Stimulated activated CD4-positive, alpha-beta T cell treated with anti-CD3 and anti-CD28 coated beads, Interleukin-1b, Interleukin-23, amount 100 ng/mL, for 24 hours (primary cell): Measurements from ENCODE around the gene CYLD.
A peak's percentile ranks its signal among the peaks of the same experiment; 100 is the strongest.

Experiments
- DNase-seq, 4 experiments: peaks; one replicate each; pipeline ENCODE4 v3.0.0-alpha.2; 2020; ENCODE audit warnings: low read depth in 4 of 4, low spot score in 1 of 4

CYLD gene

DNA sequence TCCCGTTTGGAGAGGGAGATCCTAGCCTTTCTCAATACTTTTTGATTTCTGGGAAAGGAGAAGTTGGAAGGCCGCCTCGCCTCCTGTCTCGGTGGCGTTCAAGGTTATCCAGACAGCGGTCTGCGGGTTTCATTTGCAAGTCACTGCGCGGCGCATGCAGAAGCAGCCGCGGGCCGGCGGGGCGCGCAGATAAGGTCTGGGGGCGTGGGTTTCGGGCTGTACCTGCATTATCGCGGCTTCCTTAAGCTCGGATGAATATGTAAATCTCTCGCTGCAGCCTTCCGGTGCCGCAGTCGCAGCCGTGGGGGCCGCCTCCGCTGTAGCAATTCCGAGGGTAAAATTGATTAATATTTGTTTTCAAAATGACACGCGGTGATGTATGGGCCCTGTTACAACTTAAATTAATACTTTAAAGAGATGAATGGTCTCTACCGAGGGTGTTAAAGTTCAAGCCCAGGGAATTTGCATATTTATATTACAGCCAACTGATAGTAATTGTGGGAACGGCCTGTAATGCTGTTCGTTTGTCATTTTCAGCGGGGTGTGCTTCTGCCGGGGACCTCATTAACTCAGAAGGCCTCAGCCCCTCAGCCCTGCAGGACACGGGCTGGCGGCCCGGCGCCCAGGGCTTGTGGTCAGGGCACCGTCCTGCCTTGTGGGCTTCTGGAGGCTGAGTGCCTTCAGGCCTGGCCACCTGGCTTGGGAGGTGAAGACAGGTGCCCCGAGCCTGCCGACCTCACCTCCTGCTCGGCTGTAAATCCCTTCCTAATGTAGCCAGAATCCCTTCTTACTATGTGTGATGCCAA lies 99.4 kb downstream of the CYLD start:
- peak in 2 of 4 experiments; percentile 17 to 41 for DNase-seq

DNA sequence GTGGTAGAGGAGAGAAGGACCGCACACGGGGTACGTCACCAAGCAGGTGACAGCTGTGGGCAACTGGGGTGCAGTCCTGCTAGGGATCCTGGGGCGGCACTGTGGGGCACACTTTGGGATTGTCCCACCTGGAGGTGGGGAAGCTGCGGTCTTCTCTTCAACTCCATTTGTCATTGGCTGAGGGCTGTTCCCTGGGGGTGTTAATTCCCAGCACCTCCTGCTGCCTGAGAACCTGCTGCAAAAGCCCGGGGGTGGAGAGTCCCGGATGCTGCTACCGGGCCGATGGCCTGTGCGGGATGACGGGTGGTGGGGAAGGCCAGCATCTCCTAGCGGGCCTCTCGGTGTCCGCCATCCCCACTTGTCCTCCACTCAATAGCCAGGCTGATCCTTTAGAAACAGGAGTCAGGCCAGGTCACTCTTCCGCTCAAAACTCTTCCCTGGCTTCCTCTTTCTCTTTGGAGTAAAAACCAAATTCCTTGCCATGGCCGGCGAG lies 100.2 kb downstream of the CYLD start:
- DNase-seq, result no peak

DNA sequence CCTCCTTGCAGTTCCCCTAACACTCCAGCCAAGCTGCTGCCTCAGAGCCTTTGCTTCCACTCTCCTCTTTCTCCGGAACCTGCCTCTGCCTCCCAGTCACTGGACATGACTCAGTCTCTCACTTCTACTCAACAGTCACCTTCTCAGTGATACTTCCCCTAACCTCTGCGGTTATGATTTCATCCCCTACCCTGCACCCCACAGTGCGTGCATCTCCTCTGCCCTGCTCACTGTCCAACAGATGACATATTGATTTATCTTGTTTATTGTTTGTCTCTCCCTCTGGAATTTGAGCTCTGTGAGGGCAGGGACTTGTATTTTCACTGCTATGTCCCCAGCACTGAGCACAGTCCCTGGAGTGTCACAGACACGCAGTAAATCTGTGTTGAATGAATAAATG lies 100.7 kb downstream of the CYLD start:
- DNase-seq, result peak in 1 of 4 experiments; percentile 21

GRCh38 chr16:50844840-50845239 lies 103.0 kb downstream of the CYLD start:
- DNase-seq, result no peak

GRCh38 chr16:50845296-50845695 lies 103.4 kb downstream of the CYLD start:
- DNase-seq, result no peak

DNA sequence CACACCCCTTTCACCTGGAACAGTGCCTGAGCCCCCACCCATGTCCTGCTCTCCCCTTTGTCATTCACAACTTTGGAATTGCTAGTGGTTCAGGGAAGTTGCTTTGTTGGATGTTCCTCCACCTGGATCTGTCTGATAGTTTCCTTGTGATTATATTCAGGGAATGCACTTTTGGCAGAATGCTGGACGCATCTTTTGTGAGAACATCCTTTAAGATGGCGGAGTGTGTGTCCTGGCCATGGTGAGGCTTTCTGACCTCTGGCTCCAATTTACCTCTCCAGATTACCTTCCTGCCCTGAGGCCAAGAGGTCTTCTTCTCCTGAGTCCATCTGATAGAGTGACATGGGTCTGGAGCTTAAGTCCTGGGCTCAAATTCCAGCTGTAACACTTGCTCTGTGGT lies 104.6 kb downstream of the CYLD start:
- no peak for DNase-seq

- DNase-seq, result no peak
Observed at GRCh38 chr16:50847166-50847565, 105.3 kb downstream of the CYLD start.

DNA sequence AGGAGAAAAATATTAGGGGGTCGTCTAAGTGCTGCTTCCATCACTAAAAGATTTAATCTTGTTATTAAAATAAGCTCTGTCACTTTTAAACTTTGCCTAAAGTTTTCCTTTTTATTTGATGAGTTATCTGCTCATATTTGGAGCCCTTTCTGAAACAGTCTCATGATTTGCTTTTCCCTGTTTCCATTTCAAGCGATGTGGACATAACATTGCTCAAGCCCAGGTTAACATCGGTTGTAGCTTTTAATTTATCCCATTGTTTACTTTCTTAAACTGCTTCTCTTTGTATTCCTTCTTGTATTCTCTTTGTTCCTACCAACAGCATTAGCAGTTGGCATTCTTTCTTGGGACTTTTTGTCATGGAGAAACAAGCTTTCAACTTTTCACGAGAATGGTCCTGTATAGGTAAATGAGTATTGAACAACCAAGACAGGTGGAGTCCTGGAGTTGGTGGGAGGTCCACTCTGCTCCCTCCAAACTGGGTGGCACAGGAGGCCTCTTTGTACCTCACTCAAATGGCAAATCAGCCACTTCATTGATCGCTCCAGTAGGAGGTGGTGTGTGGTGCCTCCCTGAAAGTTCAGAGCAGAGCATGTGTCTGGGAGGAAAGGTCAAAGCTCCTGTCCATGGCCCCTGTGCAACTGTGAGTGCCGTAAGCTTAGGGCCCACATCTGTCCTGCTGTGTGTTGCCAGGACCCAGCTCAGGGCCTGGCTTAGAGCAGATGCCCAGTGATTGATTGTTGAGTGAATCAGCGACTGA lies 107.0 kb downstream of the CYLD start:
- no peak for DNase-seq
